ENCODE results near the gene STIM1. TPM values are rescaled to one million over a fixed set of nuclear protein-coding genes. Genes with fewer than 3 reads are reported as not detected.
A peak's percentile ranks its signal among the peaks of the same experiment; 100 is the strongest.

The STIM1 gene
- total RNA-seq: 45.2 and 46.9 TPM in 2 replicates
- long read RNA-seq, partial matches to known transcripts: 1 of 8 reads
- long read RNA-seq, other reads (novel, unspliced or antisense): 7 of 8 reads

- no peaks in the 10 kb centered on the region for H3K9me3 Mint-ChIP-seq (ENCODE audit: unreplicated experiment)
- peak within 1 kb of the TSS; percentile 90 for H3K27ac Mint-ChIP-seq (ENCODE audit: unreplicated experiment)
- peaks cover 40% of the 10 kb centered on the region for H3K4me1 Mint-ChIP-seq (ENCODE audit: unreplicated experiment)
- TF ChIP-seq CTCF (IDR thresholded peaks at IDR 0.05): peak; percentile 96
- H3K4me3 Mint-ChIP-seq (ENCODE audit: unreplicated experiment): peak within 1 kb of the TSS; percentile 99
- DNase-seq (ENCODE audit: extremely low spot score, unreplicated experiment): peak; percentile 98
- H3K36me3 Mint-ChIP-seq (ENCODE audit: unreplicated experiment): no peaks in the 10 kb centered on the region
- H3K27me3 Mint-ChIP-seq (ENCODE audit: unreplicated experiment): no peaks in the 10 kb centered on the region
Measured at GRCh38 chr11:3854977-3855807, at the start of gene STIM1. Gene STIM1, plus strand, starts transcription at chr11:3855664. Its CDS starts 607 bp downstream, at chr11:3856271.

GRCh38 chr11:3807909-3808860, 47.3 kb upstream of the STIM1 start, which contains the start of gene PGAP2:
Gene PGAP2, plus strand, starts transcription at chr11:3808560. Its CDS starts 2,700 bp downstream, at chr11:3811260.
- Mint-ChIP-seq H3K27me3 (ENCODE audit: unreplicated experiment) (no peaks in the 10 kb centered on the region), H3K9me3 (ENCODE audit: unreplicated experiment) (no peaks in the 10 kb centered on the region), H3K4me3 (ENCODE audit: unreplicated experiment) (peak within 1 kb of the TSS; percentile 97), H3K36me3 (ENCODE audit: unreplicated experiment) (peaks cover 2% of the 10 kb centered on the region), H3K27ac (ENCODE audit: unreplicated experiment) (peak within 1 kb of the TSS; percentile 80), H3K4me1 (ENCODE audit: unreplicated experiment) (peaks cover 10% of the 10 kb centered on the region)
- no peak for DNase-seq (ENCODE audit: extremely low spot score, unreplicated experiment)
- TF ChIP-seq CTCF (IDR thresholded peaks at IDR 0.05): peak; percentile 71

- DNase-seq (ENCODE audit: extremely low spot score, unreplicated experiment): no peak
- Mint-ChIP-seq H3K4me1 (ENCODE audit: unreplicated experiment) (peaks cover 9% of the 10 kb centered on the region), H3K9me3 (ENCODE audit: unreplicated experiment) (no peaks in the 10 kb centered on the region), H3K27ac (ENCODE audit: unreplicated experiment) (peak overlapping the region; percentile 50), H3K27me3 (ENCODE audit: unreplicated experiment) (no peaks in the 10 kb centered on the region), H3K36me3 (ENCODE audit: unreplicated experiment) (peaks cover 2% of the 10 kb centered on the region), H3K4me3 (ENCODE audit: unreplicated experiment) (peak overlapping the region; percentile 97)
- TF ChIP-seq CTCF (IDR thresholded peaks at IDR 0.05): peak; percentile 28
Measured at GRCh38 chr11:3808861-3809623, 46.4 kb upstream of the STIM1 start.

GRCh38 chr11:3809624-3809928, 45.9 kb upstream of the STIM1 start:
- H3K27me3 Mint-ChIP-seq (ENCODE audit: unreplicated experiment): no peaks in the 10 kb centered on the region
- no peaks in the 10 kb centered on the region for H3K9me3 Mint-ChIP-seq (ENCODE audit: unreplicated experiment)
- H3K4me1 Mint-ChIP-seq (ENCODE audit: unreplicated experiment): peaks cover 8% of the 10 kb centered on the region
- H3K27ac Mint-ChIP-seq (ENCODE audit: unreplicated experiment): peak overlapping the region; percentile 50
- TF ChIP-seq CTCF (IDR thresholded peaks at IDR 0.05): no peak
- no peak for DNase-seq (ENCODE audit: extremely low spot score, unreplicated experiment)
- H3K36me3 Mint-ChIP-seq (ENCODE audit: unreplicated experiment): peaks cover 2% of the 10 kb centered on the region
- no peak overlapping the region for H3K4me3 Mint-ChIP-seq (ENCODE audit: unreplicated experiment)
